AG04450 (cell line): ENCODE results near the gene C6orf62. TPM values are rescaled to one million over a fixed set of nuclear protein-coding genes. Genes with fewer than 3 reads are reported as not detected.
"Not testable (repeated sequence)": the region's sequence is repeated elsewhere in the genome, so short reads cannot be mapped to it uniquely, and the experiment has no call there.

Source experiments
- CTCF ChIA-PET: fragments of 300-600, 350-600 bp; formaldehyde crosslinking; extraction: SDS; loops from one replicate; lab custom pipeline; 2022; ENCODE audit warnings: antibody characterized with exemption, inconsistent platforms; lab: Charles Lee
- POLR2A ChIA-PET: fragments of 350-600 bp; formaldehyde crosslinking; extraction: SDS; loops from one replicate; lab custom pipeline; 2021; ENCODE audit warnings: antibody characterized with exemption, inconsistent platforms; lab: Yijun Ruan, JAX
- DNase-seq: peaks from one replicate; pipeline ENCODE4 v3.0.0-alpha.2; 2011; ENCODE audit warnings: low read depth, low spot score
- H3K27ac ChIP-seq: one replicate; pipeline ENCODE4 v1.5.1; 2012; ENCODE audit warnings: low read depth, low read length, control low read depth
- H3K27me3 ChIP-seq: one replicate; pipeline ENCODE4 v1.6.0; 2012; ENCODE audit warnings: low read length; ENCODE audit not compliant: control insufficient read depth, insufficient read depth
- H3K4me3 ChIP-seq: 2 replicates; pipeline ENCODE4 v1.5.1; 2011; ENCODE audit warnings: mild to moderate bottlenecking, low read depth, low read length, control low read depth
- H3K9me3 ChIP-seq: 2 replicates; pipeline ENCODE4 v1.5.1; 2012; ENCODE audit warnings: low read length; ENCODE audit not compliant: control insufficient read depth, insufficient read depth
- polyA plus RNA-seq: library from polyadenylated mRNA; depleted of rRNA; stranded (reverse); fragments of >200 nt; gene quantifications from 2 replicates; pipeline ENCODE4 v1.2.3, GENCODE V29; 2011
- TF ChIP-seq, protein P1 (sequence below): IDR thresholded peaks from 2 replicates; pipeline ENCODE4 v1.5.1; 2011; ENCODE audit warnings: low read depth, low read length, control low read depth, inconsistent platforms

C6orf62 gene
- polyA plus RNA-seq, 1 experiment, result 111 TPM

DNA sequence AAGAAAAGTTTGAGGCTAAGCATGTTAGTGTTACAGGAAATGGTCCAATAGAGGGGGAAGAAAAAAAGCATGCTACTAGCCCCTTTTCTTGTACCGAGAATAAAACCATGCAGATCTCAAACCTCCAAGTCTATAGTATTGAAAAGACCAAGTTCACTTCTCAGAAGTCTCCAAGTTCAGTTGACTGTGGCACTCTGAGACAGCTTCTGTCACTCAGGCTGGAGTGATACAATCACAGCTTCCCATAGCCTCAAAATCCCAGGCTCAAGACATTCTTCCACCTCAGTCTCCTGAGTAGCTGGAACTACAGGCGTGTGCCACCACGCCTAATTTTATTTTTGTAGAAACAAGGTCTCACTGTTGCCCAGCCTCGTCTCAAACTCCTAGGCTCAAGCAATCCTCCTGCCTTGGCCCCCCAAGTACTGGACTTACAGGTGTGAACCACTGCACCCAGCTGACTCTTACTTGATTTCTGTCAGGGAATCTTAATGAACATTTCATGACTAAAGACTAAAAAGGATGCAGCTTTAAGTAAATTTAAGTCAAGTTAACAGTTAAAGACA, 16.2 kb downstream of the C6orf62 start:
- H3K4me3 ChIP-seq, result no peak overlapping the region
- DNase-seq, result no peak
- ChIA-PET POLR2A (no interaction called here), CTCF (interaction anchor here (2.6 to 4.9 kb wide), 2 partner anchors 119 to 122 kb away, joined by 7 to 31 read pairs; no protein-coding TSS in a partner anchor)
- TF ChIP-seq, protein P1, sequence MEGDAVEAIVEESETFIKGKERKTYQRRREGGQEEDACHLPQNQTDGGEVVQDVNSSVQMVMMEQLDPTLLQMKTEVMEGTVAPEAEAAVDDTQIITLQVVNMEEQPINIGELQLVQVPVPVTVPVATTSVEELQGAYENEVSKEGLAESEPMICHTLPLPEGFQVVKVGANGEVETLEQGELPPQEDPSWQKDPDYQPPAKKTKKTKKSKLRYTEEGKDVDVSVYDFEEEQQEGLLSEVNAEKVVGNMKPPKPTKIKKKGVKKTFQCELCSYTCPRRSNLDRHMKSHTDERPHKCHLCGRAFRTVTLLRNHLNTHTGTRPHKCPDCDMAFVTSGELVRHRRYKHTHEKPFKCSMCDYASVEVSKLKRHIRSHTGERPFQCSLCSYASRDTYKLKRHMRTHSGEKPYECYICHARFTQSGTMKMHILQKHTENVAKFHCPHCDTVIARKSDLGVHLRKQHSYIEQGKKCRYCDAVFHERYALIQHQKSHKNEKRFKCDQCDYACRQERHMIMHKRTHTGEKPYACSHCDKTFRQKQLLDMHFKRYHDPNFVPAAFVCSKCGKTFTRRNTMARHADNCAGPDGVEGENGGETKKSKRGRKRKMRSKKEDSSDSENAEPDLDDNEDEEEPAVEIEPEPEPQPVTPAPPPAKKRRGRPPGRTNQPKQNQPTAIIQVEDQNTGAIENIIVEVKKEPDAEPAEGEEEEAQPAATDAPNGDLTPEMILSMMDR, result no peak
- no peak overlapping the region for H3K27ac ChIP-seq
- no peaks in the 10 kb centered on the region for H3K27me3 ChIP-seq
- no peaks in the 10 kb centered on the region for H3K9me3 ChIP-seq

DNA sequence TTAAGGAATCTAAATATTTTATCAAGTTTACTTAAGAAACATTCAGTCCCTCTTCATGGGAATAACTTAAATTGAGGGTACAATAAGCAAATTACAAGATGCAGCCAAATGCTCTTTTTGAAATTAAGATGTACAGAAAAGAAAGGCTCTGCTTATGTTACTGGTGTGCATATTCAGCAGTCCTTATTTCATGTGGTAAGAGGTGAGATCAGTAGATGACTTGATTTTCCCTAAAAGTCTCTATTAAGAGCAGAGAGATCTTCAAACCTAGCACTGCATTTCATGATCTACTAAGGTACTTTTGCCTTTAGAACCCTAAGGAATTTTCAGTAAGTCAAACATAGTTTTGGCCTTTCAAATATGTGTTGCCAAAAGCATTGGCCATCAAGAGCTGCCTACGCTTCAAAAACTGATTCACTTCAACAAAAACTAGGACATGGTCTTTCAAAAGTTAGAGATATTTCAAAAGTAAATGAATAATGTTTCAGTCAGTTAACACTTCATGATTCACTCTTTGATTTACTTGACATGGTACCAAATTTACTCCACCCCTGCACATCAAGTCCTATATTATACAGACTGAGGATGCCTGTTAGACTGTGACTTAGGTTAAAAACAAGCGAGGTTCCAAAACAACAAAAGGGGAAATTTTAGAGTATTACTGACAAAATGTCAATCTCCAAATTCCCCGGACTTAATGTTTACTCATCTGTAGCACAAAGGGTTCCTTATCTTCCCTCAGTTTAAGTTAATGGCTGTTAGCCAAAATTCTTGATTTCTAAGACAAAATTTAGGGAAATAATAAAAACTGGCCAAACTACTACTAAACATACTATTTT, 19.2 kb downstream of the C6orf62 start:
- CTCF ChIA-PET, result interaction anchor here (0.6 to 4.9 kb wide), 5 partner anchors 96 to 371 kb away, joined by 3 to 31 read pairs (median 3); no protein-coding TSS in a partner anchor
- H3K27me3 ChIP-seq, result no peaks in the 10 kb centered on the region
- H3K9me3 ChIP-seq, result no peaks in the 10 kb centered on the region
- no peak overlapping the region for H3K4me3 ChIP-seq
- TF ChIP-seq, protein P1, result no peak
- H3K27ac ChIP-seq, result no peak overlapping the region
- POLR2A ChIA-PET, result interaction anchor here (0.6 to 0.7 kb wide), 2 partner anchors 27 to 134 kb away, joined by 4 to 5 read pairs; no protein-coding TSS in a partner anchor
- no peak for DNase-seq

DNA sequence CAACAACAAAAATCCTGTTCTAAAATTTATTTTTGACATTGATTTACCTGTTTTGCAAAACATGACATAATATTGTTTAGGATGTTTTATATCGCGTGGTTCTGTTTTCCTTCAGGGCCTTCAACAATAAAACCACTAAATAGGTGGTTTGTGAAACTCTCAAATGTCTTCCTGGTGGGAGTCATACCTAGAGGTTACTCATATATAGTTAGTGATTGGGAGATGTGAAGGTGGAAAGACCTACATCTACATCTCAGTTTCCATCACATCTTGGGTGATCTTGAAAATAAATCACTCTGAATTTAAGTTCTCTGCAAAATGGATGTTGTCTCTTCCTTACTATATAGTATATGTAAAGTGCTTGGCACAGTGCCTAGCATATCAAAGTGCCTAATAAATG, 22.9 kb downstream of the C6orf62 start:
- POLR2A ChIA-PET, result no interaction called here
- CTCF ChIA-PET, result interaction anchor here (0.9 to 8.0 kb wide), 3 partner anchors 8 to 114 kb away, joined by 3 to 127 read pairs (median 3); no protein-coding TSS in a partner anchor
- H3K27ac ChIP-seq, result no peak overlapping the region
- TF ChIP-seq, protein P1, result no peak
- no peak for DNase-seq
- no peak overlapping the region for H3K4me3 ChIP-seq
- H3K27me3 ChIP-seq, result no peaks in the 10 kb centered on the region
- no peaks in the 10 kb centered on the region for H3K9me3 ChIP-seq

DNA sequence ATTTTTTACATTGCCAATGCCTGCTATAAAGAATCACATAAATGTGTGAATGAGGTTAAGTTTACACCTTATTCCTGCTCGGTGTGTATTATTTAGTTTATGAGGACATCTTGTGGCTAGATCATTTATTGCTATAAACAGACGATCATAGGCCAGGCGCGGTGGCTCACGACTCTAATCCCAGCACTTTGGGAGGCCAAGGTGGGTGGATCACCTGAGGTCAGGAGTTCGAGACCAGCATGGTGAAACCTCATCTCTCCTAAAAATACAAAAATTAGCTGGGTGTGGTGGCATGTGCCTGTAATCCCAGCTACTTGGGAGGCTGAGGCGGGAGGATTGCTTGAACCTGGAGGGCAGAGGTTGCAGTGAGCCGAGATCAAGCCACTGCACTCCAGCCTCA, 23.3 kb downstream of the C6orf62 start:
- H3K9me3 ChIP-seq, H3K27me3 ChIP-seq, H3K4me3 ChIP-seq, DNase-seq, H3K27ac ChIP-seq, POLR2A ChIA-PET: not testable (repeated sequence)
- TF ChIP-seq, protein P1, result peak; percentile 43
- CTCF ChIA-PET, result interaction anchor here (0.9 to 8.0 kb wide), 3 partner anchors 8 to 113 kb away, joined by 3 to 127 read pairs (median 3); no protein-coding TSS in a partner anchor

DNA sequence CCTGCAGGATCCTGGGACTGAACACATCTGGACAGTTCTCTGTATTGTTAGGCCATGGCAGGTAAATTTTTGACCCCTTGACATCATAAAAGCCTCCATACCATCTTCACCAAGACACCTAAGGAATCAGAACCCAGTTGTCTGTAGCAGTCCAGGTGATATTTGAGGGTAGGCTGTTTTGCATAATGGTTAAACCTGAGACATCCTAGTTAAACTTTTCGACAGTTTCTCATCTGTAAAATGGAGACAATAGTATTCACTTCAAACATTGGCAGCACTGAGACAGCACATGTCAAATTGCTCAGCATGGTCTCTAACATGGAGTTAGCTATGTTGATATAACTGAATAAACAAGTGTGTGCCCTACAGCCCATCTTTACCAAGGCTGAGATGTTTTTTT, 24.8 kb downstream of the C6orf62 start:
- DNase-seq, result no peak
- ChIA-PET POLR2A (no interaction called here), CTCF (interaction anchor here (0.8 to 8.0 kb wide), 3 partner anchors 112 to 262 kb away, joined by 3 to 127 read pairs (median 3); no protein-coding TSS in a partner anchor)
- H3K4me3 ChIP-seq, result no peak overlapping the region
- no peaks in the 10 kb centered on the region for H3K27me3 ChIP-seq
- H3K27ac ChIP-seq, result no peak overlapping the region
- TF ChIP-seq, protein P1, result no peak
- H3K9me3 ChIP-seq, result no peaks in the 10 kb centered on the region
